Adrenal gland (tissue), 12 donors: ENCODE measurements around the gene KRT8. TPM values are rescaled to one million over a fixed set of nuclear protein-coding genes. Genes with fewer than 3 reads are reported as not detected.

ENCODE experiments used
- DNase-seq, 7 donors: peaks; one replicate each; pipeline ENCODE4 v3.0.0-alpha.2; 2019 to 2020
- H3K27ac ChIP-seq, 5 donors: fragments of 200-600 bp; sonication (generic) in 4 of 5; 1 replicate in 3 of 5; 2 replicates in 2 of 5; pipeline versions ENCODE4 v1.5.1 to v1.8.0; 2016 to 2020; ENCODE audit warnings: mild to moderate bottlenecking in 1 of 5
- H3K27me3 ChIP-seq: fragments of 200-600 bp; 2 replicates; pipeline ENCODE4 v1.8.0; 2021
- H3K36me3 ChIP-seq, 2 donors: fragments of 200-600 bp; replicated peaks in 1 of 2; 1 replicate in 1 of 2; 2 replicates in 1 of 2; pipeline versions ENCODE4 v1.5.1 to v1.8.0; 2018 to 2022
- H3K4me1 ChIP-seq, 2 donors: fragments of 200-600 bp; replicated peaks in 1 of 2; 1 replicate in 1 of 2; 2 replicates in 1 of 2; pipeline versions ENCODE4 v1.5.1 to v1.8.0; 2018 to 2021
- H3K4me3 ChIP-seq, 4 donors: fragments of 200-600 bp; sonication (generic) in 3 of 4; one replicate each; pipeline ENCODE4 v1.5.1; 2016 to 2018
- H3K9me3 ChIP-seq, 3 donors: fragments of 200-600 bp; sonication (generic) in 1 of 3; replicated peaks in 1 of 3; 1 replicate in 2 of 3; 2 replicates in 1 of 3; pipeline versions ENCODE4 v1.5.1 to v1.8.0; 2016 to 2021
- POLR2A ChIP-seq, 2 donors: fragments of 450-650 bp; IDR thresholded peaks; one replicate each; pipeline ENCODE4 v1.6.1; 2017; ENCODE audit warnings: antibody characterized with exemption in 2 of 2, mild to moderate bottlenecking in 2 of 2, moderate library complexity in 1 of 2
- WGBS, 4 donors: extraction: QIAGEN DNeasy Blood & Tissue Kit in 2 of 4; methylation state at CpG; one replicate each; pipeline versions ENCODE4 v1.1.5 to v1.1.7; 2013 to 2017; 5-methylcytosine and 5-hydroxymethylcytosine counted together
- intact Hi-C, 2 donors: fragments of 100-400 bp; cut with DNase I; formaldehyde crosslinking; loops; one replicate each; pipeline versions ENCODE4 v1.14.1 to v1.15.0; 2022 to 2023
- polyA plus RNA-seq, 3 donors: library from polyadenylated mRNA; stranded (reverse); fragments of 200-250 nt in 2 of 3; fragments of 350-450 nt in 1 of 3; fragmentation: Illumina TruSeq in 1 of 3; extraction: RNeasy Lipid Tissue Mini Kit (QIAGEN cat#74804) in 1 of 3; gene quantifications; one replicate each; pipeline ENCODE4 v1.2.3, GENCODE V29; 2013 to 2014
- total RNA-seq, 9 donors: library from RNA; depleted of rRNA in 4 of 9; stranded (reverse); fragments of >200 nt in 4 of 9; fragments of 120-200 nt in 1 of 9; fragmentation: NEBNext Ultra II Directional in 1 of 9; extraction: Animal tissue kit (Norgen Biotek cat#: 25700) in 1 of 9; gene quantifications; one replicate each; pipeline versions ENCODE4 v1.1.0 to v1.2.4, GENCODE V29; 2013 to 2023
- TF ChIP-seq, protein P1 (sequence below), 6 experiments: fragments of 450-650 bp in 4 of 6; fragments of 200-600 bp in 2 of 6; sonication (generic) in 1 of 6; IDR thresholded peaks; 1 replicate in 5 of 6; 2 replicates in 1 of 6; pipeline versions ENCODE4 v1.5.1 to v1.8.0; 2016 to 2021; ENCODE audit warnings: antibody characterized with exemption in 6 of 6, mild to moderate bottlenecking in 2 of 6, moderate library complexity in 1 of 6
- donor health status: healthy with polysubstance abuse.
- donor health status: Bipolar disorder and iron deficiency.
- donor health status: DM: yes; HTN: yes; CAD: no.
- donor health status: DM: no; HTN: no; CAD: no.
- donor health status: DM: no; HTN: no; CAD: no.
- donor health status: DM: yes; HTN: yes; CAD: no.

Gene KRT8
- total and polyA plus RNA-seq, 12 donors = 13.3 to 198 (median 71.0) TPM

- Histone ChIP-seq H3K36me3 (no peaks in the 10 kb centered on the region), H3K27me3 (no peaks in the 10 kb centered on the region), H3K27ac (no peak overlapping the region), H3K9me3 (no peaks in the 10 kb centered on the region), H3K4me3 (no peak overlapping the region), H3K4me1 (peaks cover 0 to 10% of the 10 kb centered on the region in 2 donors)
- intact Hi-C loops = loop anchor here (5.0 to 10.0 kb wide), 3 partner anchors 295 to 732 kb away; no protein-coding TSS in a partner anchor
- DNase-seq = no peak
- TF ChIP-seq POLR2A (IDR thresholded peaks at IDR 0.05) = no peak
- TF ChIP-seq, protein P1, sequence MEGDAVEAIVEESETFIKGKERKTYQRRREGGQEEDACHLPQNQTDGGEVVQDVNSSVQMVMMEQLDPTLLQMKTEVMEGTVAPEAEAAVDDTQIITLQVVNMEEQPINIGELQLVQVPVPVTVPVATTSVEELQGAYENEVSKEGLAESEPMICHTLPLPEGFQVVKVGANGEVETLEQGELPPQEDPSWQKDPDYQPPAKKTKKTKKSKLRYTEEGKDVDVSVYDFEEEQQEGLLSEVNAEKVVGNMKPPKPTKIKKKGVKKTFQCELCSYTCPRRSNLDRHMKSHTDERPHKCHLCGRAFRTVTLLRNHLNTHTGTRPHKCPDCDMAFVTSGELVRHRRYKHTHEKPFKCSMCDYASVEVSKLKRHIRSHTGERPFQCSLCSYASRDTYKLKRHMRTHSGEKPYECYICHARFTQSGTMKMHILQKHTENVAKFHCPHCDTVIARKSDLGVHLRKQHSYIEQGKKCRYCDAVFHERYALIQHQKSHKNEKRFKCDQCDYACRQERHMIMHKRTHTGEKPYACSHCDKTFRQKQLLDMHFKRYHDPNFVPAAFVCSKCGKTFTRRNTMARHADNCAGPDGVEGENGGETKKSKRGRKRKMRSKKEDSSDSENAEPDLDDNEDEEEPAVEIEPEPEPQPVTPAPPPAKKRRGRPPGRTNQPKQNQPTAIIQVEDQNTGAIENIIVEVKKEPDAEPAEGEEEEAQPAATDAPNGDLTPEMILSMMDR (IDR thresholded peaks at IDR 0.05) = no peak
- 80 to 93% (median 88%) methylated on average over 3 of the region's 3 CpGs for WGBS, 4 donors
Measured at GRCh38 chr12:52877242-52877641, 27.6 kb downstream of the KRT8 start.

GRCh38 chr12:52876372-52876771 lies 28.5 kb downstream of the KRT8 start:
- intact Hi-C loops = loop anchor here (5.0 to 10.0 kb wide), 3 partner anchors 294 to 732 kb away; no protein-coding TSS in a partner anchor
- peak in 3 of 7 donors; percentile 32 to 55 (median 39) for DNase-seq

DNA sequence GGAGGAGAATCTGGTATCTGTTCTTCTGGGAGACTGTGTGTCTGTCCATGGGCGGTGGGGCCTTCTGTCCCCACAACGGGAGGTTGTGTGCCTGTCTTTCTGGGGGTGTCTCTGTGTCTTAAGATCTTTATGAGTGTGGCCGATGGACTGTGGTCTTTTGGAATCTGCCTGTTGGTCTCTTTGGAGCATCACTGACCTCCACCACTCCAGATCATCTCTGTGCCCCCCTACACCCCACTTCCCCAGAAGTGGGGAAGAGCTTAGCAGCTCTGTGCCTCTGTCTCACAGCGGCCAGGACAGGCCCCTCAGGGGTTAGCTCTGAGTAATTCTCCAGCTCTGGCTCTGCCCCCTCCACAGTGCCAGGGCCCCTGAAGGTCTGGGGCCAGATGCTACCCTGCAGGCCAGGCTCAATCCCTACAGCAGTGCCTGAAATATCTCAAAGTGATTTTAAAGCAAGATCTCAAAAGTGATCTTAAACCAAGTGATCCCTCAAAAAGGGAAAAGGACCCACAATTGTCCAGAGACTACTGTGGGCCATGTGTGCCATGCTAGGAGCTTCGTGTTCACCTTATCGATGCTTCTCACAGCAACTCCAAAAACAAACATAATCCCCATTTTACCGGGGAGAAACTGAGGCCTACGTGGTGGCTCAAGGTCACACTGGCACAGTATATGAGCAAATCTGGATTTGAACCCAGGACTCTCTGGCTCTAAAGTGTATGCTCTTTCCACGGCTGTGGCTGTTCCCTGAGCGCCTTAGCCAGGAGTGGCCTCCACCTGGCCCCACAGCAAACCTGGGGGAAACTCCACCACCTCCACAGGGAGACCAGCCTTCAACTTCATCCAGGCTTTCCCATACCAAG lies 30.1 kb downstream of the KRT8 start:
- TF ChIP-seq, protein P1 (IDR thresholded peaks at IDR 0.05) = no peak
- no peak for TF ChIP-seq POLR2A (IDR thresholded peaks at IDR 0.05)
- peaks cover 0 to 10% of the 10 kb centered on the region in 2 donors for H3K4me1 ChIP-seq
- H3K36me3 ChIP-seq = no peaks in the 10 kb centered on the region
- H3K9me3 ChIP-seq = no peaks in the 10 kb centered on the region
- no peaks in the 10 kb centered on the region for H3K27me3 ChIP-seq
- intact Hi-C loops = loop anchor here (5.0 to 10.0 kb wide), 5 partner anchors 293 to 730 kb away; partner anchors contain the start of gene KRT85 (in 1 of the 2)
- peak overlapping the region in 1 of 5 donors; percentile 30 for H3K27ac ChIP-seq
- 65 to 91% (median 71%) methylated on average over 9 to 10 of the region's 10 CpGs for whole genome bisulfite sequencing, 4 donors
- peak overlapping the region in 1 of 4 donors; percentile 60 for H3K4me3 ChIP-seq
- DNase-seq = no peak

More at GRCh38 chr12:52876372-52876771, 28.5 kb downstream of the KRT8 start:
- WGBS, 4 donors = 76 to 96% (median 80%) methylated on average over 3 to 7 of the region's 7 CpGs
- H3K9me3 ChIP-seq = no peaks in the 10 kb centered on the region
- no peak for TF ChIP-seq POLR2A (IDR thresholded peaks at IDR 0.05)
- TF ChIP-seq, protein P1 (IDR thresholded peaks at IDR 0.05) = no peak
- H3K27me3 ChIP-seq = no peaks in the 10 kb centered on the region
- peaks cover 0 to 10% of the 10 kb centered on the region in 2 donors for H3K4me1 ChIP-seq
- H3K36me3 ChIP-seq = no peaks in the 10 kb centered on the region
- no peak overlapping the region for H3K4me3 ChIP-seq
- no peak overlapping the region for H3K27ac ChIP-seq

- intact Hi-C loops = loop anchor here (5.0 to 10.0 kb wide), 3 partner anchors 507 to 729 kb away; partner anchors contain the start of gene KRT85 (in 1 of the 2)
- 2 to 12% (median 3%) methylated on average over 14 to 55 of the region's 55 CpGs for WGBS, 4 donors
- H3K9me3 ChIP-seq = no peaks in the 10 kb centered on the region
- peak; percentile 63 to 92 (median 75) for DNase-seq
- H3K4me3 ChIP-seq = peak overlapping the region in 1 of 4 donors; percentile 60
- peak overlapping the region in 2 of 5 donors; percentile 30 to 57 for H3K27ac ChIP-seq
- no peaks in the 10 kb centered on the region for H3K27me3 ChIP-seq
- TF ChIP-seq, protein P1 (IDR thresholded peaks at IDR 0.05) = no peak
- no peak for TF ChIP-seq POLR2A (IDR thresholded peaks at IDR 0.05)
- H3K4me1 ChIP-seq = peaks cover 0 to 10% of the 10 kb centered on the region in 2 donors
- no peaks in the 10 kb centered on the region for H3K36me3 ChIP-seq
Measured at GRCh38 chr12:52873832-52874572, 30.9 kb downstream of the KRT8 start.
